Coronary artery (tissue), 2 donors: ENCODE measurements around the gene MYO9A.

Experiments
- DNase-seq: peaks from one replicate; pipeline ENCODE4 v3.0.0-alpha.2; 2017; ENCODE audit warnings: low spot score
- H3K27ac ChIP-seq, 2 donors: fragments of 200-600 bp; sonication (generic); one replicate each; pipeline ENCODE4 v1.5.1; 2016 to 2019
- H3K4me3 ChIP-seq: fragments of 200-600 bp; sonication (generic); 2 replicates; pipeline ENCODE4 v1.5.1; 2016; ENCODE audit warnings: mild to moderate bottlenecking, moderate library complexity
- TF ChIP-seq, protein P1 (sequence below): fragments of 200-600 bp; sonication (generic); IDR thresholded peaks from one replicate; pipeline ENCODE4 v1.5.1; 2019; ENCODE audit warnings: antibody characterized with exemption

MYO9A gene

DNA sequence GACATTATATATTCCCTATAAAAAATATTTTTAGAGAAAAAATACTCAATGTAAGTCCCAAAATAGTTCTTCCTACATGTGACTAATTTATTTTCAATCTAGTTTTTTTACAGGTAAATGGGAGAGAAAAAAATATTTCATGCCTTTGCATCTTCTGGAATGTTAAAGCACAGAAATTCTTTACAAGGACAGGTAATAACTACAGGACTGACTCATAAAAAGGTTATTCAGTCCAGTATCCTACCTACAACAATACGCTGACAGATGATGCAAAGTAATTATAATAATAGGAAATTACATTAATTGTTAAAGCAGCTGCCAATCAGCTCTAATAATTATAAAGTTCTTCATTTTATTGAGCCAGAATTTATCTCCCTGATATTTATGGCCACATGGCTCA, 147.5 kb downstream of the MYO9A start:
- TF ChIP-seq, protein P1, sequence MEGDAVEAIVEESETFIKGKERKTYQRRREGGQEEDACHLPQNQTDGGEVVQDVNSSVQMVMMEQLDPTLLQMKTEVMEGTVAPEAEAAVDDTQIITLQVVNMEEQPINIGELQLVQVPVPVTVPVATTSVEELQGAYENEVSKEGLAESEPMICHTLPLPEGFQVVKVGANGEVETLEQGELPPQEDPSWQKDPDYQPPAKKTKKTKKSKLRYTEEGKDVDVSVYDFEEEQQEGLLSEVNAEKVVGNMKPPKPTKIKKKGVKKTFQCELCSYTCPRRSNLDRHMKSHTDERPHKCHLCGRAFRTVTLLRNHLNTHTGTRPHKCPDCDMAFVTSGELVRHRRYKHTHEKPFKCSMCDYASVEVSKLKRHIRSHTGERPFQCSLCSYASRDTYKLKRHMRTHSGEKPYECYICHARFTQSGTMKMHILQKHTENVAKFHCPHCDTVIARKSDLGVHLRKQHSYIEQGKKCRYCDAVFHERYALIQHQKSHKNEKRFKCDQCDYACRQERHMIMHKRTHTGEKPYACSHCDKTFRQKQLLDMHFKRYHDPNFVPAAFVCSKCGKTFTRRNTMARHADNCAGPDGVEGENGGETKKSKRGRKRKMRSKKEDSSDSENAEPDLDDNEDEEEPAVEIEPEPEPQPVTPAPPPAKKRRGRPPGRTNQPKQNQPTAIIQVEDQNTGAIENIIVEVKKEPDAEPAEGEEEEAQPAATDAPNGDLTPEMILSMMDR: no peak

DNA sequence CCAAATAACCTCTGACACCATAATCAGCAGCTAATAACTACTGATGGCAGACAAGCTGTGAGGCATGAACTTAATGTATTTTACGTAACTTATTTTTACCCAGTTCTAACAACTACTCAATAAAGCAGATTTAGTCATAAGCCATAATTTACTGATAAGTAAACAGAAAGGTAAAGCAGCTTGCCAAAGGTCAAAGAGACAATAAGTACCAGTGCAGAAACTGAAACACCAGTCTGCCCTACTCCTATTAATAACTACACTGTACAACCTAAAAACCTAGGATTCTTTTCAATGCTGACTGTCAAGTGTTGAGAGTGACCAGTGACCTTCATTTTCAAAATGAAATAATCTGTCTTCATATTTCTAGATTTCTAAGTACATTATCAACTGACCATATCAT, 155.4 kb downstream of the MYO9A start:
- Histone ChIP-seq H3K4me3 (no peak overlapping the region), H3K27ac (no peak overlapping the region)
- DNase-seq: no peak
- TF ChIP-seq, protein P1: no peak

More for the DNA sequence above, 147.5 kb downstream of the MYO9A start:
- Histone ChIP-seq H3K27ac (no peak overlapping the region), H3K4me3 (no peak overlapping the region)
- DNase-seq: no peak

DNA sequence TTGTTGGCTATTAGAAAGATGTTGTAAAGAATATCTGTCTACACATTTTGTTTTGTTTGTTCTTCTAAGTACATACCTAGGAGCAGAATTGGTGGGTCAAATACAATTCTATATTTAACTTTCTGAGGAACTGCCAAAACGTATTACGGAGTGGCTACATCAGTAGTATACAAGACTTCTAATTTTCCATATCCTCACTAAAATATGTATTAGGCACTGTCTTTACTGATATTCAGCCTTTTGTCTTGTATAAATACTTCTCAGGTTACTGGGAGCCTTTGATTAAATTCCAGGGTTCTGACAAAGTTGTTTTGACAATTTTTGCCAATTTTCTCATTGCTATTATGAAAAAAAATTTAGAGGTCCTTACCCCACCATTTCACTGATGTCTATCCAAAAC, 160.9 kb downstream of the MYO9A start:
- DNase-seq: no peak
- TF ChIP-seq, protein P1: no peak
- Histone ChIP-seq H3K4me3 (no peak overlapping the region), H3K27ac (no peak overlapping the region)

DNA sequence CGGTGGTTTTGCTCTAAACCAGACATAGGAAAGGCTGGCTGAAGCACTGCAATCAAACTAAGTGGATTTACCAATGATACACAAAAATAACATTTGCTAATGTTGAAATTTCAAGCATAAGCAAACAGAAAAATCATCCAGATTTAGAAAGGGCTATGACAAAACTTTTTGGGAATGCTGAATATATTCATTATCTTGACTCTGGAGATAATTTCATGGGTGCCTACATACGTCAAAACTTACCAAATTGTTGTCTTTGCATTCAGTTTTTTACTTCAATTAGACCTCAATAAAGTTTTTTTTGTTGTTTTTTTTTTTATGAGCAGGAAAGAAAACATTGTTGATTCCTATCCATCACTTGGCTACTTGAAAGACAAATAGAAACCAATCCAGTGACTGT, 166.8 kb downstream of the MYO9A start:
- TF ChIP-seq, protein P1: no peak
- Histone ChIP-seq H3K4me3 (no peak overlapping the region), H3K27ac (no peak overlapping the region)
- no peak for DNase-seq

DNA sequence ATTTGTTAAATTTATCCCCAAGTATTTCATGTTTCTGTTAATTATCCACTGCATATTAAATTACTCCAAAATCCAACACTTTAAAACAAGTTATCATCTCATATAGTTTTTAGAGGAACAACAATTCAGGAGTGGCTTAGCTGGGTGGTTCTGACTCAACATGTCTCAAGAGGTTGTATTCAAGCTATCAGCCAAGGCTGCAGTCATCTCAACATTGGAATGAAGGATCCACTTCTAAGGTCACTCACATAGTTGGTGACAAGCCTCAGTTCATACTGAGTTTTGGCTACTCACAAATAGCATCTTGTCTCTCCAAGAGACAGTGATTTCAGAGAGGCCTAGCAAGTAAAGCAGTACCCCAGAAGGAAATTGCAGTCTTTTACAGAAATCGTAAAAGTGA, 172.9 kb downstream of the MYO9A start:
- no peak overlapping the region for H3K4me3 ChIP-seq
- TF ChIP-seq, protein P1: no peak
- H3K27ac ChIP-seq: no peak overlapping the region
- DNase-seq: no peak

DNA sequence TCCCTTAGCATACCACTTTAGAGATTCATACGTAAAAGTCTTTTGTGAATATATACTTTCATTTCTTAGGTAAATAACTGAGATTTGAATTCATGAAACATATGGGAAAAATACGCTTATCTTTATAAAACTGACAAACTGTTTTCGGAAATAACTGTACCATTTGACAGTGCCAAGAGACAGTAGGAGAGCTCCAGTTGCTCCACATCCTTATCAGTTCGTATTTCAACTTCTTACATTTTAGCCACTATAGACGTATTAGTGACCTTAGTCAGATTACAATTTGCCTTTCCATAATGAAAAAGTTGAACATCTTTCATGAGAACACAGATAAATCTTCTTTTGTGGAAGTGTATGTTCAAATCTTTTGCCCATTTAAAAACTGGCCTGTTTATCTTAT, 174.1 kb downstream of the MYO9A start:
- Histone ChIP-seq H3K27ac (no peak overlapping the region), H3K4me3 (no peak overlapping the region)
- TF ChIP-seq, protein P1: no peak
- no peak for DNase-seq

DNA sequence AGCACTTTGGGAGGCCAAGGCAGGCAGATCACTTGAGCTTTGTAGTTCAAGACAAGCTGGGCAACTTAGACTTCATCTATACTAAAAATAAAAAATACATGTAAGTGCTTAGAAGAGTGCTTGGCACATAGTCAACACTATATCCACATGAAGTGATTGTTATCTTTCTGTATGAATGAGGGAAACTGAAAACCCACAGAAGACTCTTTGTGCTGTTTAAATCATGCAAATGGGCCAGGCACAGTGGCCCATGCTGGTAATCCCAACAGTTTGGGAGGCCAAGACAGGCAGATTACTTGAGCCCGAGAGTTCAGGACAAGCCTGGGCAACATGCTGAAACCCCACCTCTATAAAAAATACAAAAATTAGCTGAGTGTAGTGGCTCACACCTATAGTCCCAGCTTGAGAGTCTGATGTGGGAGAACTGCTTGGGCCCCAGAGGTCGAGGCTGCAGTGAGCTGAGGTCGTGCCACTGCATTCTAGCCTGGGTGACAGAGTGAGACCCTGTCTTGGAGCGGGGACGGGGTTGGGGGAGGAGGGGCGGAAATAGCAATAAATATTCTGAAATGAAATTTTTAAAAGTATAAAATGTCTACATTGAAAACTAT, 177.9 kb downstream of the MYO9A start:
- Histone ChIP-seq H3K27ac (no peak overlapping the region), H3K4me3 (no peak overlapping the region)
- TF ChIP-seq, protein P1: no peak
- no peak for DNase-seq
